HG02610 (cell line): ENCODE measurements around the gene SLCO4A1.

ENCODE experiments used
- ATAC-seq: cut with Tn5 transposase; IDR thresholded peaks from one replicate; pipeline ENCODE4 v1.9.1; 2021; ENCODE audit warnings: mild to moderate bottlenecking, moderate library complexity; ENCODE audit not compliant: unreplicated experiment

SLCO4A1 gene

GRCh38 chr20:62650551-62651284 lies 8.4 kb downstream of the SLCO4A1 start:
- ATAC-seq, result no peak

GRCh38 chr20:62651285-62652021 lies 9.2 kb downstream of the SLCO4A1 start:
- peak; percentile 45 for ATAC-seq

- peak; percentile 48 for ATAC-seq
These were observed 10.0 kb downstream of the SLCO4A1 start for GRCh38 chr20:62652041-62652893.

GRCh38 chr20:62652894-62653305 lies 10.6 kb downstream of the SLCO4A1 start:
- ATAC-seq, result no peak

GRCh38 chr20:62653373-62653772 lies 11.1 kb downstream of the SLCO4A1 start:
- ATAC-seq, result no peak

- ATAC-seq, result no peak
These were observed 11.8 kb downstream of the SLCO4A1 start for GRCh38 chr20:62653951-62654685.

GRCh38 chr20:62655282-62656196 lies 13.2 kb downstream of the SLCO4A1 start:
- ATAC-seq, result no peak

GRCh38 chr20:62656197-62656918 lies 14.1 kb downstream of the SLCO4A1 start:
- no peak for ATAC-seq

- no peak for ATAC-seq
These were observed 14.8 kb downstream of the SLCO4A1 start for GRCh38 chr20:62656919-62657588.

GRCh38 chr20:62657589-62657942 lies 15.3 kb downstream of the SLCO4A1 start:
- no peak for ATAC-seq

- no peak for ATAC-seq
These were observed 15.7 kb downstream of the SLCO4A1 start for GRCh38 chr20:62657956-62658355.

- ATAC-seq, result no peak
These were observed 16.4 kb downstream of the SLCO4A1 start for GRCh38 chr20:62658593-62659178.

GRCh38 chr20:62659488-62660239 lies 17.4 kb downstream of the SLCO4A1 start:
- no peak for ATAC-seq

GRCh38 chr20:62660240-62660615 lies 17.9 kb downstream of the SLCO4A1 start:
- ATAC-seq, result no peak

- ATAC-seq, result no peak
These were observed 18.5 kb downstream of the SLCO4A1 start for GRCh38 chr20:62660768-62661167.

GRCh38 chr20:62661647-62662046 lies 19.3 kb downstream of the SLCO4A1 start:
- no peak for ATAC-seq

- ATAC-seq, result no peak
These were observed 20.1 kb downstream of the SLCO4A1 start for GRCh38 chr20:62662422-62662821.
